NCI-H128 (cell line): ENCODE data around the gene SZT2.

Experiments used
- DNase-seq: peaks from one replicate; lab custom pipeline; 2025; ENCODE audit not compliant: unreplicated experiment; lab: John Stamatoyannopoulos, UW

The SZT2 gene

GRCh38 chr1:43440358-43440757 is 50.7 kb downstream of the SZT2 start:
- DNase-seq: peak; percentile 60

- no peak for DNase-seq
These were observed 51.6 kb downstream of the SZT2 start for GRCh38 chr1:43441166-43441893.

- DNase-seq: no peak
These were observed 52.4 kb downstream of the SZT2 start for GRCh38 chr1:43441894-43442637.

GRCh38 chr1:43442756-43443155 is 53.1 kb downstream of the SZT2 start:
- no peak for DNase-seq

GRCh38 chr1:43443197-43443946 is 53.7 kb downstream of the SZT2 start:
- no peak for DNase-seq

- DNase-seq: no peak
These were observed 54.6 kb downstream of the SZT2 start for GRCh38 chr1:43444151-43444828.

GRCh38 chr1:43444836-43445235 is 55.1 kb downstream of the SZT2 start:
- no peak for DNase-seq

- DNase-seq: no peak
These were observed 56.1 kb downstream of the SZT2 start for GRCh38 chr1:43445606-43446387.

GRCh38 chr1:43446388-43446740 is 56.7 kb downstream of the SZT2 start:
- DNase-seq: no peak

- DNase-seq: no peak
These were observed 57.5 kb downstream of the SZT2 start for GRCh38 chr1:43446881-43447835.

GRCh38 chr1:43447891-43448708 is 58.4 kb downstream of the SZT2 start:
- no peak for DNase-seq

- DNase-seq: no peak
These were observed 59.4 kb downstream of the SZT2 start for GRCh38 chr1:43448955-43449707.

- DNase-seq: no peak
These were observed 60.0 kb downstream of the SZT2 start for GRCh38 chr1:43449708-43450069.

- DNase-seq: no peak
These were observed 60.7 kb downstream of the SZT2 start for GRCh38 chr1:43450251-43450941.

- no peak for DNase-seq
These were observed 61.5 kb downstream of the SZT2 start for GRCh38 chr1:43451157-43451591.

- DNase-seq: no peak
These were observed 62.2 kb downstream of the SZT2 start for GRCh38 chr1:43451701-43452532.
